ENCODE results near the gene TBC1D22A. TPM values are rescaled to one million over a fixed set of nuclear protein-coding genes. Genes with fewer than 3 reads are reported as not detected.

Gene TBC1D22A
- total RNA-seq, 1 experiment from 2014 or later = 26.0 TPM

DNA sequence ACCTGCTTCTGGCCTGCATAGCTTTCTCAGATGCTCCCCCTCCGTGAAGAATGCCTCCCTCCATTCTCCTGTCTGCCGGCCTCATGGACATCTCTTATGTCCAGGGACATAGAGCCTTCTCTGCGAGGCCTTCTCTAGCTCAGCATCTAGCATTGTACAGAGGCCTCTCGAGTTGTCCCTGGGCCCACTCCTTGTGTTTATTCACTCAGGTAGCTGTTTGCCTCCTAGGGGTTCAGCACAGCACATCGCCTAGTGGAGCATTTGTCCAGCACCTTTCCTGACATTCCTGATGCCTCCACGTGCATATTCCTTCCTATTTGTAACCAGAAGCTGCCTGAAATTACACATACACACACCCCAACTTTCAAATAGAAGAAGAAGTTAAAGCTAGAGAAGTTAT, 101.3 kb downstream of the TBC1D22A start:
- ChIA-PET POLR2A (interaction anchor here (0.9 kb wide), 1 partner anchor 18 kb away, joined by 3 read pairs; no protein-coding TSS in a partner anchor), CTCF (interaction anchor here (1.1 kb wide), 1 partner anchor 18 kb away, joined by 3 read pairs; no protein-coding TSS in a partner anchor)
- no peak for DNase-seq (ENCODE audit: unreplicated experiment)
- Mint-ChIP-seq H3K36me3 (ENCODE audit: insufficient read depth, unreplicated experiment) (peaks cover 5% of the 10 kb centered on the region), H3K4me1 (ENCODE audit: insufficient read depth, unreplicated experiment) (peaks cover 11% of the 10 kb centered on the region), H3K27ac (ENCODE audit: low read depth, unreplicated experiment) (no peak overlapping the region), H3K9me3 (ENCODE audit: unreplicated experiment) (no peaks in the 10 kb centered on the region), H3K4me3 (ENCODE audit: unreplicated experiment) (no peak overlapping the region), H3K27me3 (ENCODE audit: insufficient read depth, unreplicated experiment) (no peaks in the 10 kb centered on the region)
- TF ChIP-seq, protein P1, sequence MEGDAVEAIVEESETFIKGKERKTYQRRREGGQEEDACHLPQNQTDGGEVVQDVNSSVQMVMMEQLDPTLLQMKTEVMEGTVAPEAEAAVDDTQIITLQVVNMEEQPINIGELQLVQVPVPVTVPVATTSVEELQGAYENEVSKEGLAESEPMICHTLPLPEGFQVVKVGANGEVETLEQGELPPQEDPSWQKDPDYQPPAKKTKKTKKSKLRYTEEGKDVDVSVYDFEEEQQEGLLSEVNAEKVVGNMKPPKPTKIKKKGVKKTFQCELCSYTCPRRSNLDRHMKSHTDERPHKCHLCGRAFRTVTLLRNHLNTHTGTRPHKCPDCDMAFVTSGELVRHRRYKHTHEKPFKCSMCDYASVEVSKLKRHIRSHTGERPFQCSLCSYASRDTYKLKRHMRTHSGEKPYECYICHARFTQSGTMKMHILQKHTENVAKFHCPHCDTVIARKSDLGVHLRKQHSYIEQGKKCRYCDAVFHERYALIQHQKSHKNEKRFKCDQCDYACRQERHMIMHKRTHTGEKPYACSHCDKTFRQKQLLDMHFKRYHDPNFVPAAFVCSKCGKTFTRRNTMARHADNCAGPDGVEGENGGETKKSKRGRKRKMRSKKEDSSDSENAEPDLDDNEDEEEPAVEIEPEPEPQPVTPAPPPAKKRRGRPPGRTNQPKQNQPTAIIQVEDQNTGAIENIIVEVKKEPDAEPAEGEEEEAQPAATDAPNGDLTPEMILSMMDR (IDR thresholded peaks at IDR 0.05; ENCODE audit: unreplicated experiment) = no peak
- intact Hi-C loops (cut with micrococcal nuclease) = no loop called here
- no TSS peak for BruUV-seq (replicated peaks)

DNA sequence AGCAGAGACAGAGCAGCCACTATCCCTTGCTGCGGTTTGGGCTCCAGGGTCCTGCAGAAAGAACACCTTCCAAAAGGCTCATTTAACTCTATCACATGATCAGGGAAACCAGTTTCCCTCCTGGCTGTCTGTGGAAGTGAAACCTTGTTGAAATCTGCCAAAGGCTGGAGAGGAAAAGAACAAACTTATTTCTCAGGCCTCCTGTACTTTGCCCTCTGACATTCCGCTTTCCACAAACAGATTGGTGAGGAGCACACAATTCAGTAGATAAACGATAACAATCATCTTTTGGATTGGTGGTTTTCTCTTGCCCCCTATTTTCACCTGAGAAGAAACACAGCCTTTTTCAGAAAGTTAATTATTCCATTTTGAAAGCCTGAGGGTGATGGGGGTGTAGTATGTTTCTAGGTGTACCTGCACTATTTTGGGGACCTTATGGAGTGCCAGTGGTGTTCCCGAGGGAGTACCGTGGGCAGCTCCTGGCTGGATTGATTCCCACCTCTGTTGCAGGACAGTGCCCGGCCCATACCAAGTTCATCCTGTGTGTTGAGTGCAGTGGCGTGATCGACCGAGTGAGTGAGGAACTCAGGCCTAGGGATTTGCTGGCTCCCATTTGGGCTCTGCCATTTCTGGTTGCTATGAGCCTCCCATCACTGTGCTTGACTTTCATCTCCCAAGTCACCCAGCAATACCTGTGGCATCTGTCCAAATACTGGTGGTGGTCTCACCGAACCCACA, 102.0 kb downstream of the TBC1D22A start:
- TF ChIP-seq, protein P1 (IDR thresholded peaks at IDR 0.05; ENCODE audit: unreplicated experiment) = no peak
- H3K27me3 Mint-ChIP-seq (ENCODE audit: insufficient read depth, unreplicated experiment) = no peaks in the 10 kb centered on the region
- no peak for DNase-seq (ENCODE audit: unreplicated experiment)
- intact Hi-C loops (cut with micrococcal nuclease) = no loop called here
- H3K36me3 Mint-ChIP-seq (ENCODE audit: insufficient read depth, unreplicated experiment) = peaks cover 5% of the 10 kb centered on the region
- CTCF ChIA-PET = interaction anchor here (1.1 kb wide), 1 partner anchor 19 kb away, joined by 3 read pairs; no protein-coding TSS in a partner anchor
- peaks cover 11% of the 10 kb centered on the region for H3K4me1 Mint-ChIP-seq (ENCODE audit: insufficient read depth, unreplicated experiment)
- H3K4me3 Mint-ChIP-seq (ENCODE audit: unreplicated experiment) = no peak overlapping the region
- POLR2A ChIA-PET = interaction anchor here (0.9 kb wide), 1 partner anchor 19 kb away, joined by 3 read pairs; no protein-coding TSS in a partner anchor
- H3K9me3 Mint-ChIP-seq (ENCODE audit: unreplicated experiment) = no peaks in the 10 kb centered on the region
- no TSS peak for BruUV-seq (replicated peaks)
- peak overlapping the region; percentile 46 for H3K27ac Mint-ChIP-seq (ENCODE audit: low read depth, unreplicated experiment)

DNA sequence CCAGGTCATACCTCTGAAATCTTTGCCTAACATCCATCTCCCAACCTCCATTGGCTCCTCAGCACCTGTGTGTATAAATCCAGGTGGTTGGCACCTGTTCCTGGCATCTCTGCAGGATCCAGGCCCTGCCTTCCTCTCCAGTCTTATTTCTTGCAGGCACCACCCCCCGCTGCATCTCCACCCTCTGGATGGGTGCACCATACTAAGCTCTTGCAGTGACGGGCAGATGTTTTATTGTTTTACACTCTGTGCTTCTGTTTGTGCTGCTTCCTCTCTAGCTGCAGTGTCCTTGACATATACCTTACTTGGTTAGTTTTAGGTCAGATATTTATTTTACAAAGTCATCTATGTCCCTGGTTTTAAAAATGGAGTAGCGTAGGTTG, 102.6 kb downstream of the TBC1D22A start:
- intact Hi-C loops (cut with micrococcal nuclease) = no loop called here
- CTCF ChIA-PET = interaction anchor here (0.8 kb wide), 1 partner anchor 20 kb away, joined by 5 read pairs; no protein-coding TSS in a partner anchor

DNA sequence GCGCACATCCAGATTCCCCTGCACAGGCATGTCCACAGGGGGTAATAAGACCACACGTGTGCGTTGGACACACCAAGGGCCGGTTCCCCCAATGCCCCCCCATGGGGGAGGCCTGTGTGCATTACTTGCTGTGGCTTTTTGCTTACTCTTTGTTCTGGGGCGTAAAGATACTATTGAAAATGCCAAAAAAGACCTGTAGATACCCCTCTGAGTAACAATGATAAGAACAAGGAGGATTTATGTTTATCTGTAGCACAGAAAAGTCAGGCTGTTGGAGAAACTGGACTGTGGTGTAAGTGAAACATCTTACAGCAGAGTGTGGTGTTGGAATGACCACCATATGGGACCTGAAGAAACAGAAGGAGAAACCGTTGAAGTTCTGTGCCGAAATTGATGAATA, 103.2 kb downstream of the TBC1D22A start:
- CTCF ChIA-PET = interaction anchor here (0.7 to 0.8 kb wide), 2 partner anchors 20 to 67 kb away, joined by 3 to 5 read pairs; no protein-coding TSS in a partner anchor
- no TSS peak for BruUV-seq (replicated peaks)
- no peaks in the 10 kb centered on the region for H3K27me3 Mint-ChIP-seq (ENCODE audit: insufficient read depth, unreplicated experiment)

More for the DNA sequence above, 102.6 kb downstream of the TBC1D22A start:
- no peak for DNase-seq (ENCODE audit: unreplicated experiment)
- Mint-ChIP-seq H3K9me3 (ENCODE audit: unreplicated experiment) (no peaks in the 10 kb centered on the region), H3K27me3 (ENCODE audit: insufficient read depth, unreplicated experiment) (no peaks in the 10 kb centered on the region), H3K4me3 (ENCODE audit: unreplicated experiment) (no peak overlapping the region), H3K36me3 (ENCODE audit: insufficient read depth, unreplicated experiment) (peaks cover 5% of the 10 kb centered on the region), H3K27ac (ENCODE audit: low read depth, unreplicated experiment) (peak overlapping the region; percentile 46), H3K4me1 (ENCODE audit: insufficient read depth, unreplicated experiment) (peaks cover 11% of the 10 kb centered on the region)
- POLR2A ChIA-PET = no interaction called here
- TF ChIP-seq, protein P1 (IDR thresholded peaks at IDR 0.05; ENCODE audit: unreplicated experiment) = no peak
- BruUV-seq (replicated peaks) = no TSS peak

More for the DNA sequence above, 103.2 kb downstream of the TBC1D22A start:
- intact Hi-C loops (cut with micrococcal nuclease) = no loop called here
- H3K4me1 Mint-ChIP-seq (ENCODE audit: insufficient read depth, unreplicated experiment) = peaks cover 11% of the 10 kb centered on the region
- DNase-seq (ENCODE audit: unreplicated experiment) = no peak
- TF ChIP-seq, protein P1 (IDR thresholded peaks at IDR 0.05; ENCODE audit: unreplicated experiment) = no peak
- no peak overlapping the region for H3K4me3 Mint-ChIP-seq (ENCODE audit: unreplicated experiment)
- no peak overlapping the region for H3K27ac Mint-ChIP-seq (ENCODE audit: low read depth, unreplicated experiment)
- H3K36me3 Mint-ChIP-seq (ENCODE audit: insufficient read depth, unreplicated experiment) = peaks cover 5% of the 10 kb centered on the region
- POLR2A ChIA-PET = interaction anchor here (0.9 to 1.4 kb wide), 3 partner anchors 21 to 244 kb away, joined by 3 to 4 read pairs (median 3); no protein-coding TSS in a partner anchor
- no peaks in the 10 kb centered on the region for H3K9me3 Mint-ChIP-seq (ENCODE audit: unreplicated experiment)
